NAMALWA (cell line): ENCODE results near the gene RTN4.
A peak's percentile ranks its signal among the peaks of the same experiment; 100 is the strongest.

ENCODE experiments used
- DNase-seq: peaks from one replicate; pipeline ENCODE4 v3.0.0-alpha.2; 2015; ENCODE audit warnings: low spot score

The RTN4 gene

DNA sequence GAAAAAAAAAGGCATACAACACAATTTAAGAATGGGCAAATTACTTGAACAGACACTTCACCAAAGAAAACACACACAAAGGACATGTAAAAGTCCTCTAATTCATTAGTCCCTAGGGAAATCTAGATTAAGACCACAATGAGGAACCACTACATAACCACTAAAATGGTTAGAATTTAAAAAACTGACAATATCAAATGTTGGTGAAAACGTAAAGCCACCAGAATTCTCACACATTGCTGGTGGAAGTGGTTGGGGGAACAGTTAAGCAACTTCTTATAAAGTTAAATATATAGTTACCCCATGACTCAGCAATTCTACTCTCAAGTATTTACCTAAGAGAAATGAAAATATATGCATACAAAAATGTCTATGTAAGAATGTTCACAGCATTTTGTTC lies 11.8 kb downstream of the RTN4 start:
- DNase-seq: no peak

DNA sequence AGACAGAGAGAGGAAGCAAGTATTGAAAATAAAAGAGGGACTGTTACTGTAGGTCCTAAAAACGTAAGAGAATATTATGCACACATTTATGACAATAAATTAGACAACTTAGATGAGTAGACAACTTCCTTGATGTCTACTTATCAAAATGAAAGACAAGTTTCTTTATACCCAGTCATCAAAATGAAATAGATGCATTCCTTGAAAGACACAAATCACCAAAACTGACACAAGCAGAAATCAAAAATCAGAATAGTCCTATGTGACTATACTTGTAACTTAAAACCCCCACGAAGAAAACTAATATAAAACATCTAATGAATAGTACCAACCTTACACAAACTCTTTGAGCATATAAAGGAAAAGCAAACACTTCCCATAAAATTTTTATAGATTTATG lies 14.5 kb downstream of the RTN4 start:
- DNase-seq: no peak

DNA sequence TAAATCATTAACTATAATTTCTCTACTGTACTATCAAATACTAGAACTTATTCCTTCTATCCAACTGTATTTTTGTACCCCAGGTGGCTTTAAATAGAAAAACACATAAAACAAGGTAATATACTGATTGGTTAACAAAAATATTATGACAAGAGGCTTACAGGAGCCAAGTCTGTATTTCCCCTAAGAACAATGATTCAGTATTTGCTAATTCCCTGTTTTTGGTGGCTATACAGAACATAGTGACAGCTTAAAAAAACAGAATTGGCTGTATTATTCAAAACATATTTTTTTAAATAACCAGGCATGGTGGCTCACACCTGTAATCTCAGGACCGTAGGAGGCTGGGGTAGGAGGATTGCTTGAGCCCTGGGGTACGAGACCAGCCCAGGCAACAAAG lies 16.3 kb downstream of the RTN4 start:
- DNase-seq: no peak

DNA sequence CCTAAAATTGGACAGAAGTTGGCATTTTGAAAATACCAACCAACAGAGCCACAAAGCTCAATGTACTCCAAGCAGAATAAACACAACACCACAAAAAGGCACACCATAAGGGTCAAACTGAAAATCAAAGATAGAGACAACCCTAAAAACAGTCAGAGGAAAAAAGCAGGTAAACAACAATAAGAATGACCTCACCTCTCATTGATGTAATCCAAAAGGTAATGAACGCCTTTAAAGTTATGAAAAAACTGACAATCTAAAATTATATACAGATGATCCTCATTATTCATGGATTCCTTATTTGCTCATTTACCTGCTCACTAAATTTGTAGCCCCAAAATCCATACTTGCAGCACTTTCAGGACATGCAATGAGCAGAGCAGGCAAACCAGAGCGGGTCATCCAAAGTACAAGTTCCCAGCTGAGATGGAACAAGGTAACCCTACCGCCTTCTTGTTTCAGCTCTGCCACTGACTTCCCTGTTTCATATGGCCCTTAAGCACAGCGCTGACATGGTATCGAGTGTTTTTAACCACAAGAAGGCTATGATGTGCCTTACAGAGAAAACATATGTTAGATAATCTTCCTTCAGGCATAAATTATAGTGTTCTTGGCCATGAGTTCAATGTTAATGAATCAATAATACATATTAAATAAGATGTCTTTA lies 17.0 kb downstream of the RTN4 start:
- DNase-seq: no peak

DNA sequence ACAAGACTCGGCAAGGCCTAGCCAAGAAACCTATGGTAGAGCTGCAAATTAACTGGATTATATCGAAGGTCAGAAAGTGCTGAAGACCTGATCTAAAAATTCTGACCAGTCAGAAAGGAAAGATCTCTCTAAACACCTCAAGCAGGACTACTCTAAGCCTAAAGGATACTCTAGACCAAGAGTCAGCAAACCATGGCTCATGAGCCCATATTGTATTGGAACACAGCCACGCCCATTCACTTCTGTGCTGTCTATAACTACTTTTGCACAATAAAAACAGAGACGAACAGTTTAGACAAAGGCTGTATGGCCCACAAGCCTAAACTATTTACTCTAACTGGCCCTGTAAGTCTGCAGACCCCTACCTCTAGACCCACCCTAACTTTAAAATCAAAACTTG lies 18.7 kb downstream of the RTN4 start:
- DNase-seq: no peak

DNA sequence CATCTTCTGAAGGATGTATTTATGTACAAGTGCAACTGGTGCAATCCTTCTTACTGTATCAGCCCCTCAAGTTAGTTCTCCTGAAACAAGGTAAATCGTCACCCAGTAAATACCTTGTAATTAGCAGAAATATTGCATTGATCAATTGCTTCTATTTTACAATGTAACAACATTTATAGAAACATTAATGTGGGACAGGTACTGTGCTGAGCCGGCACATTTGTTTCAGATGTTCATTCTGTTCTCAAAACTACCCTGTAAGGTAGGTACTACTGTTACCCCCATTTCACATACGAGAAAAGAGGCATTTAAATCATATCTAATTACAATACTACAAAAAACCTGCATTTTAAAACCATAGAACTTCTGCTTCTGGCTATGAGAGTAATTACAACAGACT lies 19.5 kb downstream of the RTN4 start:
- DNase-seq: no peak

DNA sequence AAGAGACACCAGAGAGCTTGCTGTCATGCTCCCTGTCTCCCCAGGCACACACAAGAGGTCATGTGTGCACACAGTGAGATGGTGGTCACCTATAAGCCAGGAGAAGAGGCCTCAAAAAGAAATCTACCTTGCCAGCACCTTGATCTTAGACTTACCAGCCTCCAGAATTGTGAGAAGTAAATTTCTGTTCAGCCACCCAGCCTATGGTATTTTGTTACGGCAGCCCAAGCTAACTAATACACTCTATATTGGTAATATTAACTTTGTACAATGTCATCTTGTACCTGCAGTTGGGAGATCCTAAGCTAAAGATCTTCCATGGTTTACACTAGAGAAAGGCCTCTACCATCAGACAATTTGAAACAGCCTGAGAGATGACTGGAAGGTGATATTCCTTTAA lies 21.2 kb downstream of the RTN4 start:
- DNase-seq: no peak

DNA sequence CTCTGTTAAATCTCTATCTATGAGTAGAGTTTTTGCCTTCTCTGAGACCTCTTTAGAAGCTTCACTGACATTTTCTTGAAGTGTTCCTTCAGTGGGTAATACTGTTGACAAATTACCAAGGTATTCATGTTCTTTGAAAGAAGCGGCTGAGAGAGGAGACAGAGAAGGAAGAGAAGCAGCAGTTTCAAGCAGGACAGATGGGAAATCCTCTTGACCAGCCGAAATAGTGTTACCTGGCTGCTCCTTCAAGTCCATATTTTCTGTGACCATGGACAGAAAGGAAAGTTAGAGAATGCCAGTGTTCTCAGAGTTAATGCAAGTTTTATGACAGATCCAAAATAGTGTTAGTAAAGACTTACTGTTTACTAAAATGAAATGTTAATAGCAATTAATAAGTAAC lies 23.0 kb downstream of the RTN4 start:
- DNase-seq: no peak

DNA sequence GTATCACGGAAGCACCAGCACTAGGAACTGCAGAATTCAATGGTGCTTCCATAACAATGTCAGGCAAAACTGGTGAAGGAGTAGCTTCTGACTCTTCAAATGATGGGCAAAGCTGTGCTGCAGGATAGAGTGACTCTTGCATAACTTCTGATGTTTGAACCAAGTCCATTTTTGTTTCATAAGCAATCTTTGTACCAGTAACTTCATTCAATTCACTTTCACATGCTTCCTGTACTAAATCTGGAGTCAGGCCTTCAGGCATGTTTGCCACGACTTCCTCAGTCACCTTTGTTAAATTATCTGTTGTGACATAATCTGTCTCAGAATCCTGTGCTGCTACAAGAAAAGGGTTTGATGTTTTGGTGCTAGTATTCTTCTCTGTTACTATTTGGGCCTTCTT lies 24.0 kb downstream of the RTN4 start:
- no peak for DNase-seq

DNA sequence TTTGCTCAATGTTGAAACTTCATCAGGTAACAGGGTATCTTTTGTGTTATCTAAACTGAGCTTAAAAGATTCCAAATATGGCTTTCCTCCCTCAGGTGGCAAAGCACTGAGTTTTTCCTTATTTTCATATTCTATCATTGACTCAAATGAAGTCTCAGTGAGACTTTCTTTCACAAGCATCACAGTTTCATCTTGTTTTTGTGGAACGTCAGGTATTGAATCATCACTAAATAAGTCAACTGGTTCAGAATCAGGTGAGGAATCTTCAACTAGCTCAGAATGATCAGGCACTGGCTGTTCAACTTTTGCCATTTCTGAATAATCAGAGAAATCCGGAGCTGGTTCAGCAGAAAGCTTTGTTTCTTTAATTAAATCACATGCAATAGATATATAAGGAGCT lies 24.6 kb downstream of the RTN4 start:
- no peak for DNase-seq

DNA sequence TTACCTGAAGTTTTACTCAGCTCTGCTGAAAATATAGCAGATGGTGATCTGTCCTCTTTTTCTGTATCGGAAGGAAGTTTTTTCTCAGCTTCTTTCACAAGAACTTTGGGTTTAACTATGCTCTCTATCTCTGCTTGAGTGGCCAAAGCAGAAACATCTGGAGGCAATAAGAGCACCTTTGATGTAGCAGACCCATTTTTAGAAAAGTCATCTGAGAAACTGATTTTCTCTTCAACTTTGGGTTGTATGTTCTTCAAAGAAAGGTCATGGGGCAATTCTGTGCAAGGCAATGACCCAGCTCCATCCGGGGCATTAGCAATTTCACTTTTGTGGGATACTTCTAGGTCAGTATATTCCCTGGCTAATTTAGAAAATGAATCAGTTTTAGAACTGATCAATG lies 25.2 kb downstream of the RTN4 start:
- DNase-seq: peak; percentile 75

DNA sequence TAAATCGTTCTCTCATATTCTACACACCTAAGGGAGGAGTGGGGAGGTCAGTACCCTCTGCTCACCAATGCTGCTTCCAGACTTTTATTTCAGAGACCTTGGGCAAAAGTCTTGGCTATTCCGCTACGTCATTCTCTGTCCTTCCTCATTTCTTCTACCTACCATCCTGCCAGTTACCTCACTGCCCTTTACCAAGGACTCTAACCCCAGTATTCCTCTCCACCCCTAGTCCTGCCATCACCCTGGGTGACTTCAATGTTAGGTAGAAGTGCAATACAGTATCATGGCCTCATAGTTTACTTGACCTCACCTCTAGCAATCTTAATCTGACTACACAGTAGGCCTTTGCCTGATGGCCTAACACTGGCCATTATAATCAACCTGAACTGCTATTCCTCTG lies 27.8 kb downstream of the RTN4 start:
- no peak for DNase-seq

DNA sequence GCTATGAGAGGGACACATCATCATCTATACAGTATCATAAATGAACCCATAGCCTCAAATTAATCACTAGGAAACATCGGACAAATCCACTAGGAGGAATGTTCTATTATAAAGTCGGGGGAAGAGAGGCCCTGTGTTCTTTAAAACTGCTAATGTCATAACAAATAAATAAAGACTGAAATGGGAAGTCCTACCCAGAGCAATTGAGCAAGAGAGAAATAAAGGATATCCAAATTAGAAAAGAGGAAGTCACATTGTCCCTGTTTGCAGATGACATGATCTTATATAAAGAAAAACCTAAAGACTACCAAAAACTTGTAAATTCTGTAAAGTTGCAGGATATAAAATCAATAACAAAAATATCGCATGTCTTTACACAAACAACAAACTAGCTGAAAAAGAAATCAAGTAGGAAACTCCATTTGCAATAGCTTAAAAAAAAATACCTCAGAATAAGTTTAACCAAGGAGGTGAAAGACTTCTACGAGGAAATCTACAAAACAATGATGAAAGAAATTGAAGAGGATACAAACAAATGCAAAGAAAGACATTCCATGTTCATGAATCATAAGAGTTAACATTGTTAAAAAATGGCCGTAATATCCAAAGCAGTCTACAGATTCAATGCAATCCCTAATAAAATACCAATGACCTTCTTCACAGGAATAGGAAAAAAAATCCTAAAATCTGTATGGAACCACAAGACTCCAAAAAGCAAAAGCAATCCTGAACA lies 30.6 kb downstream of the RTN4 start:
- peak; percentile 63 for DNase-seq

DNA sequence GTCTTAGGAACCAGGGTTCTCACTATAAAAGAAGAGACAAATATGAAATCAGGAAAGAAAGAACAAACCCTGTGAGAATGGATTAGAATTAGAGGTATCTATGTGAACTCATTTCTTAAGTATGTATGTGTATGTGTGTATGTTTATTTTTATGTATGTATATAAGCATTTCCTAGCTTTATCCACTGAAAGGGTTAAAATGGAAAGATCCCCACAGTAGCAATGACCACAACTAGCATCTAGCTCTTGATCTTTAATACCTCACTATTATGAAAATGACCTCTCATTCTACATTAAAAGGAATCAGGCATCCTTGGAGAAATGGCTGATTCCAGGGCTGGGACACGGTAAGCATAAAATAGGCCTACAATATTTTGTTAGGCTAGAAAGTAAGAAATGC lies 31.6 kb downstream of the RTN4 start:
- no peak for DNase-seq

DNA sequence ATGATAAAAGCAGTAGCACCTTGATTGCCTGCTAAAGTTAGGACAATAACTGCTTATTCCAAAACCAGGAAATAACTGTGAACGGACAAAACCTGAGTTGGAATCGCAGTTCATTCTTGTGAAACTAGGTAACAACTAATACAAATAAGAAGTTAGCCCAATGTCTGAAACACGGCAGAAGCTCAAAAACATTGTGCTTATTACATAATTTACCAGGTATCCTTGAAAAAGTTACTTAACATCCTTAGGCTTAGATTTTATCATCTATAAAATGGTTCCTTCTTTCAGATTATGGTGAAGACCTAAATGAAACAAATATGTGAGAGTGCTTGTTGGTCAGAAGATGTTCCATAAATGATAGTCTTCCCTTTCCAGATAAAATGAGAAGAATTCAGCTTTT lies 32.4 kb downstream of the RTN4 start:
- DNase-seq: no peak

DNA sequence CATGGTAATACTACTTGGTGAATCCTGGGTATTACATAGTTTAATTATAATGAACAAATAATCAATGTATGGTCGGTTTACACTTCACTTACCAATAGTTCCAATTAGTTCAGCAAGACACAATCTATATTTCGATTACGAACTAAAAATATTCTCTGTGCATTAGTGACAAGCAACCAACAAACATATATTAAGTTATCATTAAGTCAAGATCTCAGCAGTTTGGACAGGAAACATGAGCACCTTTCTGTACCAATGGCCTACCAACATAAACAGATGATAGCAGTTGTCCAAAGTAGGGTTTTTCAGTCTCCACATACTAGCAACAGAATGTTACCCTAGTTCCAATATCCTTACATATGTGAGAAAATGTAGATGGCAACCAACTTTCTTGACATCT lies 32.8 kb downstream of the RTN4 start:
- DNase-seq: no peak

DNA sequence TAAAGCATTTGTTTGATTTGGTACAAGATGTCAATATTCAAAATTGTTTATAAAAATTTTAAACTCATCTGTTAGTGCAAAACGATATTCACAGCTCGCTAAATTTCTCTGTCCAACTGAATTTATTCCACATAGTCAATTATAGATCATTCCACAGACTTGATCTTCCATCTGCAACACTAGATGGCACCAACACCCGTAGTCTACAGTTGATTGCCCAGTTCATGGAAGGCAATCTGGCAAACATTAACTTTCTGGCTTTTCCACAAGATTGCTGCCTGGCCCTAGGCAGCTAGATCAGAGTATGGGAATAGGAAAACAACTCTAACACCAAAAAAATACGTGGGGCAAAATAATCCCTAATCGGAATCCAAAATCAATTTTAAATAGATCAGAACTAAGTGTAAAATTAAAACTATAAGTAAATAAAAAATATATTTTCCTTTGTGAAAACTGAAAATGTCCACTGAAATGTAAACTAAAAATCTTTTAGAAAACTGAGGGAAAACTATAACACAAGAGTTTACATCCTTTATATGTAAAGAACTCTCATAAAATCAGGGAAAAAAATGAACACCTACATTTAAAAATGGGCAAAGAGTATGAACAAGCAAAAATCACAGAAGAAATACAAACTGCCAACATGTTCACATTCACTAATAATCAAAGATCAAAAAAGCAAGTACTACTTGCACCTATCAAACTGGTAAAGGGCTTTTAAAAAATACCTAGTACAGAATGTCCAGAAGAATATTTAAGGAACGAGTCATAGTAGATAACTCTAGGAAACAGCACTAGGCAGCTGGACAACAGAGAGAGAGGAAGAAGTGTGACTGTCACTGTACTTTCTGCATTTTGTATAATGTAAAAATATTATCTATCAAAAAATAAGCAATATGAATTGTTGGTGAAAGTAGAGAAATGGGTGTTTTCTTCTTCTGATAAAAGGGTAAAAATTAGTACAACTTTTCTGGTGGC lies 35.0 kb downstream of the RTN4 start:
- peak; percentile 75 for DNase-seq

DNA sequence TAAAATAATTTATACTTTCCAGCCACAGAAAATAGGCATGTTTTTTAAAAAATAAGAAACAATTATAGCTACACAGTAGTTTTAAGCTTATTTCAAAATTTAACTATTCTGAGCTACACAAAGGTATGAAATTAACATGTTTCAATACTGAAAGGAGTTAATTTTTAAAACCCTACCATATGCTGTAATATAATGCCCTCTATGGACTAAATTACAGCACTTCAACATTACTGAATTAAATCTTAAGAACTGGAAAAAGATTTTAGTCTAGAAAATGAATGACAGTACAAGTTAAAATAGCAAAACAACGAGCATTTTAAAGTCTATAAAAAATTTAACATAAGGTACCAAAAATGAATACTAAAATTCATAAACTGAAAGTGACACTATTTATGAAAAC lies 36.3 kb downstream of the RTN4 start:
- no peak for DNase-seq

DNA sequence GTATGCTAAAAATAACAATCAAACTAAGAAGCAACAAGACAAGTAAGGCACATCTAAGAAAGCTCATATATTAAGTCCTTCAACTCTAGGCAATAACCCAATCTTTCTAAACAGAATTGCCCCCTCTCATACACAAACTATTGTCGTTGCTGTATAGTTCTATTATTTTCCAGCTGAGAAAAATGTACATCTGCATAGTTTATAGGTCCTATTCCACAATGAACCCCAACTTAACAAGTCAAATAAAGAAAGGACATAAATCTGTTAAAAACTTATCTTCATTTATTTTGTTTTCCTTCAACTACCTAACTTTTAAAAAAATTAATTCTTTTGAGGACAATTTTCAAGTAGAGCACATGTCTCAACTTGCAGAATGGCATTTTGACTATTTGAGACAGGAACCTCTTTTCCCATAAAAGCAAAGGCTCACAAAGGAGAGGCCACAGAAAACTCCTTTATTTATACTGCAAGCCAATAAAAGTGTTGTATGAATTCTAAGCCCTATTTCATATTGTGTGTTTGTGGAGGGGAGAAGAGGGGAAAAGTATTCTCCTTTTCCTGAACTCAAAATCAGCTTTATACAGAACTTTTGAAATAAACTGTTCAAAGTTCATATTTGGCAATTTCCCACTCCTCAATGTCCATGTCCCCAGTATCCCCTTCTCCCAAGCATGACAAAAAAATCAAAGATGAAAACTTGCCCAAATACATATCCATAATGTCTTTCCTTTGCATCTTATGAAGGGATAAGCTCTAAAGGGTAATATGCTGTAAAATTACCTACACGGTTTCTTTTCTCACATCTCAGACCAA lies 37.4 kb downstream of the RTN4 start:
- no peak for DNase-seq

DNA sequence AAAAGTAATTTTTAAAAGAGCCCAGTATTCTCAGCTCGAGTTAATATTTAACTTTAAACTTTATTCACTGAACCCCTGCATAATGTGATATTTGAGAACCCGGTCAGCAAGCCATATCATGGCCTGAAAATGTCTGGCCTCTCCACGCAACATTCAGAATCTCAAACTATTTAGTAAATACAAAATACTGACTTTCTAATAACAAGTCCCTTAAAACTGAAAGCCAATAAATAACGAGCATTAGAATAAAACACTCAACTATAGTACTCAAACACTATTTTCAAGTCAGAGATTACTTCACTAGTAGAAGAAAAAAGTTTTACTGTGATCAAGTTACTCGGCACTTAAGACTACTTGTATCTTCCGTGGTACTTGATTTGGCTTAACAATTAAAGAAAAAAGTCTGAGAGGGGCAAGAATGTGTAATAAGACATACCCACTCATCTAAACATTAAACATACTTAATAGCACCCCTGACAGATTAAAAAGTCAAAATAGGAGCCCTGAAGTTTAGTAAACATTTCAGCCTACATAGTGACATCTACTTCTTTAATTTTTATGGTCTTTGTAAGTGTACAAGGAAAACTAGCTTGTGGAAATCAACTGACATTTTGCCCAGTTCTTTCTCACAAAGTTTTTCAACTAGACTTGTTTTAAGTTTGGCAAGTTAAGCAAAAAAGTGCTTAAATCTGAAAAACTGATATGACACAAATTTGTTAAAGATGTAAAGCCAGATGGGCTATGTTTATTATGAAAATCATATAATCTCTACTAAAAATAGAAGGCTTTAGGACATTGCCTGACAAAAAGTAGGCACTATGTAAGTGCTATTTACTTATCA lies 38.2 kb downstream of the RTN4 start:
- no peak for DNase-seq

DNA sequence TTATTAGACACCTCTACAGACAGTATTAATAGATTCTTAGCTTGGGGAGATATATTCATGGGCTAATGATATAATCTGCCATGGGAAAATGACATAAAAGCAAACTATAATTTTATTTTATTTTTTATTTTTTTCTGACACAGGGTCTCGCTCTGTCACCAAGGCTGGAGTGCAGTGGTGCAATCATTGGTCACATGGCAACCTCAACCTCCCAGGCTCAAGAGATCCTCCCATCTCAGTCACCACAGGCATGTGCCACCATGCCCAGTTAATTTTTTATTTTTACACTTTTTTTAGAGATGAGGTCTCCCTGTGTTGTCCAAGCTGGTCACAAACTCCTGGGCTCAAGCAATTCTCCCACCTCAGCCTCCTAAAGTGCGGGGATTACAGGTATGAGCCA lies 39.3 kb downstream of the RTN4 start:
- DNase-seq: peak; percentile 42
